ENCODE results near the gene PRTFDC1.

PRTFDC1 gene

GRCh38 chr10:24865783-24866182 is 86.6 kb downstream of the PRTFDC1 start:
- in situ Hi-C loops (cut with HindIII; ENCODE audit: low pct_ligation_motif_present, low pct_unique_long_range_greater_than_20kb, low sequenced_read_pairs): no loop called here

GRCh38 chr10:24862589-24862988 is 89.8 kb downstream of the PRTFDC1 start:
- in situ Hi-C loops (cut with HindIII; ENCODE audit: low pct_ligation_motif_present, low pct_unique_long_range_greater_than_20kb, low sequenced_read_pairs): no loop called here
- DNase-seq: no peak

More at GRCh38 chr10:24865783-24866182, 86.6 kb downstream of the PRTFDC1 start:
- no peak for DNase-seq

- in situ Hi-C loops (cut with HindIII; ENCODE audit: low pct_ligation_motif_present, low pct_unique_long_range_greater_than_20kb, low sequenced_read_pairs): no loop called here
- DNase-seq: no peak
Observed at GRCh38 chr10:24858288-24859270, 93.8 kb downstream of the PRTFDC1 start.

GRCh38 chr10:24857031-24857725 is 95.2 kb downstream of the PRTFDC1 start:
- in situ Hi-C loops (cut with HindIII; ENCODE audit: low pct_ligation_motif_present, low pct_unique_long_range_greater_than_20kb, low sequenced_read_pairs): no loop called here
- DNase-seq: no peak

- DNase-seq: no peak
- in situ Hi-C loops (cut with HindIII; ENCODE audit: low pct_ligation_motif_present, low pct_unique_long_range_greater_than_20kb, low sequenced_read_pairs): no loop called here
Observed at GRCh38 chr10:24854256-24854655, 98.2 kb downstream of the PRTFDC1 start.

GRCh38 chr10:24853661-24854060 is 98.7 kb downstream of the PRTFDC1 start:
- in situ Hi-C loops (cut with HindIII; ENCODE audit: low pct_ligation_motif_present, low pct_unique_long_range_greater_than_20kb, low sequenced_read_pairs): no loop called here
- no peak for DNase-seq

- DNase-seq: no peak
- in situ Hi-C loops (cut with HindIII; ENCODE audit: low pct_ligation_motif_present, low pct_unique_long_range_greater_than_20kb, low sequenced_read_pairs): no loop called here
Observed at GRCh38 chr10:24851629-24852028, 100.8 kb downstream of the PRTFDC1 start.

- DNase-seq: no peak
- in situ Hi-C loops (cut with HindIII; ENCODE audit: low pct_ligation_motif_present, low pct_unique_long_range_greater_than_20kb, low sequenced_read_pairs): no loop called here
Observed at GRCh38 chr10:24850727-24851296, 101.6 kb downstream of the PRTFDC1 start.

GRCh38 chr10:24849501-24850299 is 102.7 kb downstream of the PRTFDC1 start:
- no peak for DNase-seq
- in situ Hi-C loops (cut with HindIII; ENCODE audit: low pct_ligation_motif_present, low pct_unique_long_range_greater_than_20kb, low sequenced_read_pairs): no loop called here

- DNase-seq: no peak
- in situ Hi-C loops (cut with HindIII; ENCODE audit: low pct_ligation_motif_present, low pct_unique_long_range_greater_than_20kb, low sequenced_read_pairs): no loop called here
Observed at GRCh38 chr10:24849051-24849450, 103.4 kb downstream of the PRTFDC1 start.

GRCh38 chr10:24848195-24848594 is 104.2 kb downstream of the PRTFDC1 start:
- in situ Hi-C loops (cut with HindIII; ENCODE audit: low pct_ligation_motif_present, low pct_unique_long_range_greater_than_20kb, low sequenced_read_pairs): no loop called here
- no peak for DNase-seq

- no peak for DNase-seq
- in situ Hi-C loops (cut with HindIII; ENCODE audit: low pct_ligation_motif_present, low pct_unique_long_range_greater_than_20kb, low sequenced_read_pairs): no loop called here
Observed at GRCh38 chr10:24847112-24848070, 105.0 kb downstream of the PRTFDC1 start.

- no peak for DNase-seq
- in situ Hi-C loops (cut with HindIII; ENCODE audit: low pct_ligation_motif_present, low pct_unique_long_range_greater_than_20kb, low sequenced_read_pairs): no loop called here
Observed at GRCh38 chr10:24844742-24845141, 107.7 kb downstream of the PRTFDC1 start.

GRCh38 chr10:24843256-24843655 is 109.2 kb downstream of the PRTFDC1 start:
- no peak for DNase-seq
- in situ Hi-C loops (cut with HindIII; ENCODE audit: low pct_ligation_motif_present, low pct_unique_long_range_greater_than_20kb, low sequenced_read_pairs): no loop called here

- in situ Hi-C loops (cut with HindIII; ENCODE audit: low pct_ligation_motif_present, low pct_unique_long_range_greater_than_20kb, low sequenced_read_pairs): no loop called here
- no peak for DNase-seq
Observed at GRCh38 chr10:24842856-24843255, 109.5 kb downstream of the PRTFDC1 start.

GRCh38 chr10:24841530-24841929 is 110.9 kb downstream of the PRTFDC1 start:
- in situ Hi-C loops (cut with HindIII; ENCODE audit: low pct_ligation_motif_present, low pct_unique_long_range_greater_than_20kb, low sequenced_read_pairs): no loop called here
- no peak for DNase-seq

GRCh38 chr10:24840784-24841183 is 111.6 kb downstream of the PRTFDC1 start:
- DNase-seq: no peak
- in situ Hi-C loops (cut with HindIII; ENCODE audit: low pct_ligation_motif_present, low pct_unique_long_range_greater_than_20kb, low sequenced_read_pairs): no loop called here

Data from ACHN (cell line).